ENCODE results near the gene CDH4.

Gene CDH4

DNA sequence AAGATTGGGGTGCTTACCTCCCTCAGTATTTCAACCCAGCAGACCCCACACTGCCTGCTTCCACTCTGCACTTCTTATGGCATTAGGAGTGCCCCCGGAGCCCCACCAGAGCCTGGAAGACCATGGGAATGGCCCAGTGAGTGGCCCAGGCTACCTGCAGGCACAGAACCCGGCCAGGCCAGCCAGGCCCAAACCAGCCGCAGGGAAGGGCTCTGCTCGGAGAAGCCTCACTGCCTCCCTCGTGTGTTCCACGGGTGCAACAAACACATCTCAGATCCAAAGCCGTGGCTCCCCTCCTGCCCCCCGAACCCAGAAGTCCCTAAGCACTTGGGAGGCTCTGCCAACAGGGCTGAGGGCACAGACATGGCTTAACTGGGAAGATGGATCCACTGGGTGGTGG, 283.9 kb downstream of the CDH4 start:
- no peak for TF ChIP-seq SIN3A (IDR thresholded peaks at IDR 0.05; ENCODE audit: borderline replicate concordance, insufficient read depth, low read length)
- TF ChIP-seq TAF1 (IDR thresholded peaks at IDR 0.05; ENCODE audit: borderline replicate concordance, insufficient read depth, low read length): no peak

DNA sequence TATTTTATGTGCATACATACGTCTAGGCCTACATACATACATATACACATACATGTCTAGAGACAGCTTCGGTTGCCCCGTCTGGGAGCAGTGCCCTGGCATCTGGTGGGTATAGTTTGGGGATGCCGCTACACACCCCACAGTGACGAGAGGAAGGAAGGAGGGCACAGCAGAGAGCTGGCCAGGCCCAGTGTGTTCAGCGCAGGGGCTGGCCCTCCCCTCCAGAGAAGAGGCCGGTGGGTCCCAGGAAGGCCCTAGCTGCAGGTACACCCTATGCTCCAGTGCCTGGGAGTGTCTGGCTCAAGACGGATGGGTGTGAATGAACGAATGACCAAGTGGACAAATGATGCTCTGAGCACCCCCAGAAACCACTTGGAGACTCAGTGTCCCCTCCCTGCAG, 284.6 kb downstream of the CDH4 start:
- no peak for TF ChIP-seq TAF1 (IDR thresholded peaks at IDR 0.05; ENCODE audit: borderline replicate concordance, insufficient read depth, low read length)
- 0 out of 2 replicates have a peak, but pooled peaks have one; percentile 13 for TF ChIP-seq POLR2AphosphoS5 (IDR thresholded peaks at IDR 0.05; ENCODE audit: low read depth, low read length)
- TF ChIP-seq, protein P1, sequence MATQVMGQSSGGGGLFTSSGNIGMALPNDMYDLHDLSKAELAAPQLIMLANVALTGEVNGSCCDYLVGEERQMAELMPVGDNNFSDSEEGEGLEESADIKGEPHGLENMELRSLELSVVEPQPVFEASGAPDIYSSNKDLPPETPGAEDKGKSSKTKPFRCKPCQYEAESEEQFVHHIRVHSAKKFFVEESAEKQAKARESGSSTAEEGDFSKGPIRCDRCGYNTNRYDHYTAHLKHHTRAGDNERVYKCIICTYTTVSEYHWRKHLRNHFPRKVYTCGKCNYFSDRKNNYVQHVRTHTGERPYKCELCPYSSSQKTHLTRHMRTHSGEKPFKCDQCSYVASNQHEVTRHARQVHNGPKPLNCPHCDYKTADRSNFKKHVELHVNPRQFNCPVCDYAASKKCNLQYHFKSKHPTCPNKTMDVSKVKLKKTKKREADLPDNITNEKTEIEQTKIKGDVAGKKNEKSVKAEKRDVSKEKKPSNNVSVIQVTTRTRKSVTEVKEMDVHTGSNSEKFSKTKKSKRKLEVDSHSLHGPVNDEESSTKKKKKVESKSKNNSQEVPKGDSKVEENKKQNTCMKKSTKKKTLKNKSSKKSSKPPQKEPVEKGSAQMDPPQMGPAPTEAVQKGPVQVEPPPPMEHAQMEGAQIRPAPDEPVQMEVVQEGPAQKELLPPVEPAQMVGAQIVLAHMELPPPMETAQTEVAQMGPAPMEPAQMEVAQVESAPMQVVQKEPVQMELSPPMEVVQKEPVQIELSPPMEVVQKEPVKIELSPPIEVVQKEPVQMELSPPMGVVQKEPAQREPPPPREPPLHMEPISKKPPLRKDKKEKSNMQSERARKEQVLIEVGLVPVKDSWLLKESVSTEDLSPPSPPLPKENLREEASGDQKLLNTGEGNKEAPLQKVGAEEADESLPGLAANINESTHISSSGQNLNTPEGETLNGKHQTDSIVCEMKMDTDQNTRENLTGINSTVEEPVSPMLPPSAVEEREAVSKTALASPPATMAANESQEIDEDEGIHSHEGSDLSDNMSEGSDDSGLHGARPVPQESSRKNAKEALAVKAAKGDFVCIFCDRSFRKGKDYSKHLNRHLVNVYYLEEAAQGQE (IDR thresholded peaks at IDR 0.05; ENCODE audit: insufficient read depth in 1 of 2, low read depth in 2 of 2, low read length in 2 of 2): no peak

DNA sequence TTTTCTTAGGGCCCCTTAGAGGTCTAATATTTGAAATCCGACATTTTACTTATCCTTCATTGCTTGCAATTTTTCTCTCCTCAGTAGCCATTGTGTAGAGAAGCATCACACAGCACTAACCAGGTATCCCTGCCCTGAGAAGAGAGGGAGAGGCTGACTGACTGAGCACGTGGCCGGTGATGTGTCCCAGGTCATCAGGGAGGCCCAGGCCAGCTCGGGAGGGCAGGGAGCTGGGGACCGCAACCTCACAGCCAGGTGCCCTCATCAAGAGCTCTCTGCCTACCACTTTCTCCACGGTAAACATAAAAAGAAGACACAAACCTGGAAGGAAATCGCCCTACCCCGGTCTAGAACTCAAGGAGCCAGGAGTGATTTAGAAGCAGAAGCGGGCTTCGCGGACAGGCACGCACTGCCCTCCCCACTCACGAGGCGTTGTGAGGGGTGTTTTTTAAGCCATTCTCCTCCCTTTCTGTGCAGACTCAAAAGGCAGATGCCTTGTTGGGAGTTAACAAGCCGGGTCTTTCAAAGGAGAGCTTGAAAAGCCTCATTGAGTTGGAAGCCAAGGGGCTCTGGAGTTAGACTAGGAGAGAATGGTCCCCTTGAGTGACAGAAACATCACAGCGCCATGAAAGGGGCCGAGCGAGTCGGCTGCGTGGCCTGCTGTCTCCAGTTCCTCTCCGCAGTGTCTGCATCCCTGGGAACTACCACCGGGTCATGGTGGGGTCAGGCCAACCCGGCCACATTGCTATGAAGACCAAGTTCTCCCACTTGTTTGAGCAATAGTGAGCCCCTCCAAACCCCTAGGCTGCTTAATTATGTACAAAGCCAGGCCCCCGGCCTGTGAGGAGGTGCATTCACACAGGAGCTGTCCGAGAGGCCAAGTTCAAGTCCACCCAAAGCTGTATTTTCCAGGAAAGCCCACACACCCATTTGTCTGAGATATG, 285.4 kb downstream of the CDH4 start:
- TF ChIP-seq TAF1 (IDR thresholded peaks at IDR 0.05; ENCODE audit: borderline replicate concordance, insufficient read depth, low read length) (no peak), SIN3A (IDR thresholded peaks at IDR 0.05; ENCODE audit: borderline replicate concordance, insufficient read depth, low read length) (no peak), POLR2AphosphoS5 (IDR thresholded peaks at IDR 0.05; ENCODE audit: low read depth, low read length) (no peak), FOXP2 (optimal IDR thresholded peaks at IDR 0.05; ENCODE audit: borderline replicate concordance, extremely low read depth, extremely low read length, insufficient read depth) (no peak)
- TF ChIP-seq, protein P1 (IDR thresholded peaks at IDR 0.05; ENCODE audit: insufficient read depth in 1 of 2, low read depth in 2 of 2, low read length in 2 of 2): no peak

DNA sequence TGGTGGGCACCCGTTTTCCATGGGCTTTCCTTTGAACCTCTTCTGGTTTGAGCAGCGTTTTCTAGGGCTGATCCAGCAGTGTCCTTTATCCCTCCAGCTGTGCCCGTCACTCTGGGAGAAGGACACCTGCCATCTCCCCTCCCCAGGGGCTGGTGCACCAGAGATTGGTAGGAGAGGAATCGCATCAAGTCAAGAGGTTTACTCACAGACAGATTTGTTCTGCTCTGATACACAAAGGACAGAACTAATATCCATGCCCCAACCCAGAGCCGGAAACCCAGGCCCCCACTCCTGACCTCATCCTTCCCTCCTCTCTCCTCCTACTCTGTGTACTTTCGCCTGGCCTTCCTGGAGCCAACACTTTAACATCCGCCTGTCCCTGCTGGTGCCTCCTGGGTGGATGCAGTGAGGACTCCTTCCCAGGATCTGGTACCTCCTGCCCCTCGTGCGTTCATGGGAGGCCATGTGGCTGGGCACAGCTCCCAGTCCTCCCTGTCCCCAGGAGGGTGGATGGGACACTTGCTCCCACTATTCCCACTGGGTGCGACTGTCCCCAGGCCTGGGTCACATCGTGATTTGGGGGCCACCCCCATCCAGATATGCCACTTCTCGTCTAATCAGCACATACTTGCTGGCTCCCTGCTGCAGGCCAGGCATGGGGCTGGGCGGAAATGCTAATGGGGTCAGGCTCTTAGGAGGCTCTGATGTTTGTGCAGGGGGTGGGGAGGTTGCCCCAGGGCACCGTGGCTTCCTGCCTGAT, 286.3 kb downstream of the CDH4 start:
- no peak for TF ChIP-seq SIN3A (IDR thresholded peaks at IDR 0.05; ENCODE audit: borderline replicate concordance, insufficient read depth, low read length)
- TF ChIP-seq POLR2AphosphoS5 (IDR thresholded peaks at IDR 0.05; ENCODE audit: low read depth, low read length): no peak
- TF ChIP-seq, protein P1 (IDR thresholded peaks at IDR 0.05; ENCODE audit: insufficient read depth in 1 of 2, low read depth in 2 of 2, low read length in 2 of 2): no peak
- TF ChIP-seq TAF1 (IDR thresholded peaks at IDR 0.05; ENCODE audit: borderline replicate concordance, insufficient read depth, low read length): no peak
- no peak for TF ChIP-seq FOXP2 (optimal IDR thresholded peaks at IDR 0.05; ENCODE audit: borderline replicate concordance, extremely low read depth, extremely low read length, insufficient read depth)

DNA sequence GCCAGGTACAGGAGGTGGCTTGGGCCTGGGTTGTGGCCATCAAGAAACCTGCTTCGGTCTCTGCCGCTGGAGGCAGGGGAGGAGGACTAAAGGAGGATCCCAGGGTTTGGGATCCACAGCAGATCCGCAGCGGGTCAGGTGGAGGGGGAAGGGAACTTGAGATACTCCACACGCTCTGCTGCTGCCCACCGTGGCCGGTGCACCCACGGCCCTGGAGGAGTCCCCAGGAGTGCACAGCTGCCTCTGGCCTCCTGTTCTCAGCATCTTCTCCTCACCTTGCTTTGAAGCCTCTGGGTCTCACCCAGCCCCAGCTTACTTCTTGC, 286.8 kb downstream of the CDH4 start:
- TF ChIP-seq, protein P1 (IDR thresholded peaks at IDR 0.05; ENCODE audit: insufficient read depth in 1 of 2, low read depth in 2 of 2, low read length in 2 of 2): no peak
- TF ChIP-seq SIN3A (IDR thresholded peaks at IDR 0.05; ENCODE audit: borderline replicate concordance, insufficient read depth, low read length) (no peak), FOXP2 (optimal IDR thresholded peaks at IDR 0.05; ENCODE audit: borderline replicate concordance, extremely low read depth, extremely low read length, insufficient read depth) (no peak), TAF1 (IDR thresholded peaks at IDR 0.05; ENCODE audit: borderline replicate concordance, insufficient read depth, low read length) (no peak), POLR2AphosphoS5 (IDR thresholded peaks at IDR 0.05; ENCODE audit: low read depth, low read length) (no peak)

All from PFSK-1 (cell line).